ENCODE measurements around the gene ADI1.
"Not testable (repeated sequence)": the region's sequence is repeated elsewhere in the genome, so short reads cannot be mapped to it uniquely, and the experiment has no call there.

Gene ADI1

GRCh38 chr2:3518496-3519254 is 656 bp downstream of the ADI1 start:
- H3K9ac ChIP-seq (ENCODE audit: low read depth, low read length): peak overlapping the region; percentile 87
- H3K9me3 ChIP-seq (ENCODE audit: control insufficient read depth, insufficient read depth, low read length): no peaks in the 10 kb centered on the region; the same call in 1 of the 2 replicates
- H3K36me3 ChIP-seq (ENCODE audit: insufficient read depth, low read length): peaks cover 4% of the 10 kb centered on the region; the same call in 1 of the 2 replicates
- H3K4me1 ChIP-seq (ENCODE audit: insufficient read depth, low read length): no peaks in the 10 kb centered on the region

DNA sequence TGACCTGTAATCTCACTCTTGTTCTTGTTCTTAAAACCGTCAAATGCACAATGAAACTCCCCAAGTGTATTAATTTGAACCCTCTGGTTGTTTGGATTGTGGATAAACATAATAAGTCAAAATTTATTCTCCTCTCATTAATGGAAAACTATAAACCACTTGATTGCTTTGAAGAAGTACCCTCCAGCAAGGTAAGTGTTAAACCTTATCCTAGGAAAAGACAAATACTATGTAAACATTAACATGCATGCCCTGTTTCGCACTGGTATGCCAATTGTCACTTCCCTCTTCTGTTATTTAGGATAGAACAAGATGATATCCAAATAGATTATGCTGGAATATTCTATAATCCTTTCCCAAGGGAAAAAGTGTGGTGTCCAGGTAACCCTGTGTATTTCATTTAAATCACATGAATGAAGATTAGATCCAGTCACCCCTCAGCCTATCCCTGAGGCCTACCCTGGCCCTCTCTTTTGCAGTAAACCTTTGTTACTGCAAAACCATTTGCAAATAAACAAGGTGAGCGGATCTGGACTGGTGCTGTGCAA is 1.3 kb downstream of the ADI1 start:
- no peaks in the 10 kb centered on the region; the same call in 1 of the 2 replicates for H3K9me3 ChIP-seq (ENCODE audit: control insufficient read depth, insufficient read depth, low read length)
- no peaks in the 10 kb centered on the region for H3K4me1 ChIP-seq (ENCODE audit: insufficient read depth, low read length)
- peak overlapping the region; percentile 87 for H3K9ac ChIP-seq (ENCODE audit: low read depth, low read length)

DNA sequence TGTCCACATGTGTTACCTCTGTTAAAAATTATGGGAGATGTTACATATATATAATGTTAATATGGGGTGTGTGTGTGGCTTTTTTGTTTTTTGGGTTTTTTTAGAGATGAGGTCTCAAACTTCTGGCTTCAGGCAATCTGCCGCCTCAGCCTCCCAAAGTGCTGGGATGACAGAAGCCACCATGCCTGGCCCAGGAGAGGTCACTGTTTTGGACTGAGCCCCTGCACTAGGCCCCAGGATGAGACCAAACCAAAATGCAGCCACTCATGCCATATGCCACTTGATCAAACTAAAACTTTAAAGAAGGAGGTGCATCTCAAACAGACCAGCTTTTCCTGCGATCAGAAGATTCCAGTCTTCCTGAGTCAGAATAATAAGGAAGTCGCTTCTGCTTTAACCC is 2.5 kb downstream of the ADI1 start:
- H3K9me3 ChIP-seq (ENCODE audit: control insufficient read depth, insufficient read depth, low read length): no peaks in the 10 kb centered on the region; the same call in none of the 2 replicates
- H3K36me3 ChIP-seq (ENCODE audit: insufficient read depth, low read length): peaks cover 4% of the 10 kb centered on the region; the same call in 1 of the 2 replicates
- no peak overlapping the region; the same call in 1 of the 2 replicates for H3K9ac ChIP-seq (ENCODE audit: low read depth, low read length)
- no peaks in the 10 kb centered on the region for H3K4me1 ChIP-seq (ENCODE audit: insufficient read depth, low read length)

More for the DNA sequence above, 1.3 kb downstream of the ADI1 start:
- H3K36me3 ChIP-seq (ENCODE audit: insufficient read depth, low read length): peaks cover 4% of the 10 kb centered on the region; the same call in 1 of the 2 replicates

GRCh38 chr2:3515438-3515837 is 3.9 kb downstream of the ADI1 start:
- not testable (repeated sequence) for H3K9me3 ChIP-seq (ENCODE audit: control insufficient read depth, insufficient read depth, low read length); H3K9ac ChIP-seq (ENCODE audit: low read depth, low read length); H3K4me1 ChIP-seq (ENCODE audit: insufficient read depth, low read length); H3K36me3 ChIP-seq (ENCODE audit: insufficient read depth, low read length)

- Histone ChIP-seq H3K4me1 (ENCODE audit: insufficient read depth, low read length) (no peaks in the 10 kb centered on the region), H3K9ac (ENCODE audit: low read depth, low read length) (no peak overlapping the region), H3K36me3 (ENCODE audit: insufficient read depth, low read length) (peaks cover 4% of the 10 kb centered on the region; the same call in 1 of the 2 replicates), H3K9me3 (ENCODE audit: control insufficient read depth, insufficient read depth, low read length) (no peaks in the 10 kb centered on the region; the same call in none of the 2 replicates)
Measured at GRCh38 chr2:3513026-3513810, 6.1 kb downstream of the ADI1 start.

DNA sequence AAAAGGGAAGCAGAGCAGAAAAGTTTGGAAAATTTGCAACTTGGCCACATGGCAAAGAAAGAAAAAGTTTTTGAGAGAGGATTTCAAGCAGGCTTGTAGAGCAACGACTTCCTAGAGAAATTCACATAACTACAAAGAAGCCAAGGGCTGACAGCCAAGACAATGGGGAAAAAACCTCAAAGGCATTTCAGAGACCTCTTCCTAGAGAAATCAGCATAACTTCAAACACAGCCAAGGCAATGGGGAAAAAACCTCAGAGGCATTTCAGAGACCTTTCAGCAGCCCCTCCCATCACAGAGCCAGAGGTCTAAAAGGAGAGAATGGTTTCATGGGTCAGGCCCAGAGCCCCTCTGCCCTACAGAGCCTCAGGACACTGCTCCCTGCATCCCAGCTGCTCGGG is 7.2 kb downstream of the ADI1 start:
- Histone ChIP-seq H3K36me3 (ENCODE audit: insufficient read depth, low read length) (peaks cover 1% of the 10 kb centered on the region; the same call in 1 of the 2 replicates), H3K4me1 (ENCODE audit: insufficient read depth, low read length) (no peaks in the 10 kb centered on the region), H3K9ac (ENCODE audit: low read depth, low read length) (no peak overlapping the region), H3K9me3 (ENCODE audit: control insufficient read depth, insufficient read depth, low read length) (no peaks in the 10 kb centered on the region; the same call in none of the 2 replicates)

GRCh38 chr2:3505771-3506170 is 13.6 kb downstream of the ADI1 start:
- H3K4me1 ChIP-seq (ENCODE audit: insufficient read depth, low read length): no peaks in the 10 kb centered on the region
- no peak overlapping the region for H3K9ac ChIP-seq (ENCODE audit: low read depth, low read length)
- no peaks in the 10 kb centered on the region for H3K36me3 ChIP-seq (ENCODE audit: insufficient read depth, low read length)
- no peaks in the 10 kb centered on the region for H3K9me3 ChIP-seq (ENCODE audit: control insufficient read depth, insufficient read depth, low read length)

DNA sequence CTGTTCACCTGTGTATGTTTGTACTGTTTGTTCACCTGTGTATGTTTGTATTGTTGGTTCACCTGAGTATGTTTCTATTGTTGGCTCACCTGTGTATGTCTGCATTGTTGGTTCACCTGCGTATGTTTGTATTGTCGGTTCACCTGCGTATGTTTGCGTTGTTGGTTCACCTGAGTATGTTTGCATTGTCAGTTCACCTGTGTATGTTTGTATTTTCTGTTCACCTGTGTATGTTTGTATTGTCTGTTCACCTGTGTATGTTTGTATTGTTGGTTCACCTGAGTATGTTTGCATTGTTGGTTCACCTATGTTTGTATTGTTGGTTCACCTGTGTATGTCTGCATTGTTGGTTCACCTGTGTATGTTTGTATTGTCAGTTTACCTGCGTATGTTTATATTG is 14.6 kb downstream of the ADI1 start:
- Histone ChIP-seq H3K9me3 (ENCODE audit: control insufficient read depth, insufficient read depth, low read length) (no peaks in the 10 kb centered on the region), H3K9ac (ENCODE audit: low read depth, low read length) (no peak overlapping the region), H3K4me1 (ENCODE audit: insufficient read depth, low read length) (no peaks in the 10 kb centered on the region), H3K36me3 (ENCODE audit: insufficient read depth, low read length) (no peaks in the 10 kb centered on the region)

- Histone ChIP-seq H3K9me3 (ENCODE audit: control insufficient read depth, insufficient read depth, low read length) (no peaks in the 10 kb centered on the region), H3K36me3 (ENCODE audit: insufficient read depth, low read length) (no peaks in the 10 kb centered on the region), H3K9ac (ENCODE audit: low read depth, low read length) (no peak overlapping the region), H3K4me1 (ENCODE audit: insufficient read depth, low read length) (no peaks in the 10 kb centered on the region)
Measured at GRCh38 chr2:3503483-3503882, 15.8 kb downstream of the ADI1 start.

DNA sequence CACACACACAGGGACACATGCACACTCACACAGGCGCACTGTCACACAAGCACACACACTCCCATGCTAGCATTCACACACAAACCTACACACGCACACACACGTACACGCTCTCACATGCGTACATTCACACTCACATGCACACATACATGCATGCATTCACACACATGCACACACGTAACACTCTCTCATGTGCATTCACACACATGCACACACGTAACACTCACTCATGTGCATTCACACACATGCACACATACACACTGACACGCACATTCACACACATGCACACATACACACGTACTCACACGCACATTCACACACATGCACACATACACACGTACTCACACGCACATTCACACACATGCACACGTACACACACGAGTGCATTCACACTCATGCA is 16.3 kb downstream of the ADI1 start:
- H3K9ac ChIP-seq (ENCODE audit: low read depth, low read length): no peak overlapping the region
- no peaks in the 10 kb centered on the region for H3K4me1 ChIP-seq (ENCODE audit: insufficient read depth, low read length)
- no peaks in the 10 kb centered on the region for H3K36me3 ChIP-seq (ENCODE audit: insufficient read depth, low read length)
- no peaks in the 10 kb centered on the region for H3K9me3 ChIP-seq (ENCODE audit: control insufficient read depth, insufficient read depth, low read length)

GRCh38 chr2:3500326-3500899 is 18.9 kb downstream of the ADI1 start:
- Histone ChIP-seq H3K4me1 (ENCODE audit: insufficient read depth, low read length) (no peaks in the 10 kb centered on the region), H3K36me3 (ENCODE audit: insufficient read depth, low read length) (peaks cover 3% of the 10 kb centered on the region; the same call in 1 of the 2 replicates), H3K9ac (ENCODE audit: low read depth, low read length) (no peak overlapping the region), H3K9me3 (ENCODE audit: control insufficient read depth, insufficient read depth, low read length) (no peaks in the 10 kb centered on the region)

DNA sequence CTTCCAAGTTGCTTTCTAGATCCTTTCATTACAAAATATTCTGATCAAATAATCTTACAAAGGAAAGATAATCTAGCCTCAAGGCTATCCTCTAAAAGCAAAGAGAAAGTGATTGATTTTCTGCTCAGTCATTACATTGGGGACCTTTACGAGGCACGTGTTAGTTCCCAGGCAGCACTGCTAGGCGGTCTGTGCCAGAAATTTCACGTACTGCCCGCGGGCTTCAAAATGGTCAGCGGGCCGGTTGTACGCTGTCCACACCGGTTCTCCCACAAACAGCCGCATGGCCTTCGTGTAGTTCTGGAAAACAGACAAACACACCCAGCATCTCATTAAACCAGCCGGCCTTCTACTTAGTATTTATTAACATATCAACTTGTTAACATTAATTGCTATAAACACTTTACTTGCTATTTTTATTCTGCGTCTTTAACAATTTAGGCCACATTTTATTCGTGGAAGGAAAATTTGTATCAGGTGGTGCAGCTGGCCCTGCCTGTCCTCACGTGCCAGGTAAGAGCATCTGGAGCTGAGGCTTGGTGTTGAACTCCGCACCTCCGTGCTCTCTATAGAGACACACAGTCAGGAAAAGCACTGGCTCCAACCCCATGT is 20.4 kb downstream of the ADI1 start:
- Histone ChIP-seq H3K9me3 (ENCODE audit: control insufficient read depth, insufficient read depth, low read length) (no peaks in the 10 kb centered on the region), H3K36me3 (ENCODE audit: insufficient read depth, low read length) (peaks cover 3% of the 10 kb centered on the region; the same call in 1 of the 2 replicates), H3K9ac (ENCODE audit: low read depth, low read length) (no peak overlapping the region), H3K4me1 (ENCODE audit: insufficient read depth, low read length) (0 out of 2 replicates have a peak, but pooled peaks cover under 1% of the 10 kb centered on the region)

GRCh38 chr2:3496708-3497080 is 22.6 kb downstream of the ADI1 start:
- H3K9ac ChIP-seq (ENCODE audit: low read depth, low read length); H3K9me3 ChIP-seq (ENCODE audit: control insufficient read depth, insufficient read depth, low read length); H3K4me1 ChIP-seq (ENCODE audit: insufficient read depth, low read length); H3K36me3 ChIP-seq (ENCODE audit: insufficient read depth, low read length): not testable (repeated sequence)

Measured in ES-I3 (cell line).